Suppressor macrophage (primary cell): ENCODE data around the gene PLGLB1.
"Not testable (repeated sequence)": the region's sequence is repeated elsewhere in the genome, so short reads cannot be mapped to it uniquely, and the experiment has no call there.

Experiments used
- DNase-seq, 4 experiments: peaks; one replicate each; pipeline ENCODE4 v3.0.0-alpha.2; 2020 to 2022
- total RNA-seq, 17 experiments: gene quantifications; one replicate each; lab custom pipeline; 2026; ENCODE audit warnings: mixed read lengths in 6 of 17, inconsistent platforms in 3 of 17; lab: John Stamatoyannopoulos, UW

The PLGLB1 gene
- 0 to 0.33 (median 0.06) reads per million in 17 experiments for total RNA-seq

DNA sequence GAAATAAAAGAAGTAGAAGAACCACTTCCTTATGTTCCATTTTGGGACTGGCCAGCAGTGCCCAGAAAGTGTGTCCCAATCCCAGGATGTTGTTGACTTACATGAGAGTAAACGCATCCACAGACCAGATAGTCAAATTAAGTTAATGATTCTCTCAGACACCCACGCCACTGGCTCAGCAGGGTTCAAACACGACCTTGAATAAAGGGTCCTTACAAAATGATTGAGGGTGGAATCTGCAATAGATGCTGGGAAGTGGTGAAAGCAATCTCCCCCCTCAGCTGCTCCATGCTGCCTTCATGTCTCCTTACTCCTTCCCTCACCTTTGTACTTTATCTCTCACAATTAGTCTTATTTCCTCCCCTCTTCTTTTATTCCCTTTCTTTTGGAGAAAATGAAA, at the start of gene PLGLB1:
PLGLB1 (minus strand) TSS at position 101 of the 400 bp plus-strand sequence; CDS start at position 40, 61 bp downstream.
- not testable (repeated sequence) for DNase-seq

DNA sequence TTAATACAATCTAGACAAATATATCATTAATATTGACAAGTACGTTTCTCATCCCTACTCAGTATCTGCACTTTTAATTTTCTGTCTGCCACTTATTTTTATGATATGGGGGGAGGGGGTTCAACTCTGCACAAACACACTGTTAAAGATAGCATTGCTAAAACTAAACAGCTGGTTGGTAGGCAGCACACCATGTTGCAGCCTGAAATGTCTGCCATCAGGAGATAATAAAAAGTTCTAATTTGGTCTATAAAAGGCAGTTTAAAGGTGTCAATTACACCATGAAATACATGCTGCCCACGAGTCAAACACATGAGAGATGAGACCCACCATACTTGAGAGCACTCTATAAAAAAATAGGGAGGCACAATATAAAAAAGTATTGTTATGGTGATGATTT, 42.7 kb upstream of the PLGLB1 start:
- DNase-seq = not testable (repeated sequence)

GRCh38 chr2:87063431-87063830, 41.8 kb upstream of the PLGLB1 start:
- DNase-seq = peak; percentile 8 to 41 (median 26)

DNA sequence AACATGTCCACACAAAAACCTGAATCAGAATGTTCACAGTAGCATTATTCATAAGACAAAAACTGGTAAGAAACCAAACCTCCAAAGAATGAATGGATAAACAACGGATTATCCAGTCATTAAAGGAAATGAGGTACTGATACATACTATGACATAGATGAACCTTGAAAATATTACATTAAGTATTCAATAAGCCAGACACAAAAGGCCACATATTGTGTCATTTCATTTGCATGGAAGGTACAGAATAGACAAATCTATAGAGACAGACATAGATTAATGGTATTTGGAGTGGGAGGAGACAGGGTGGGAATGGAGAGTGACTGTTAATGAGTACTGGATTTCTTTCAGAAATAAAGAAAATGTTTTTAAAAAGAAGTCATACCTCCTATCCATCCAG, 39.9 kb upstream of the PLGLB1 start:
- not testable (repeated sequence) for DNase-seq

GRCh38 chr2:87057606-87058005, 36.0 kb upstream of the PLGLB1 start:
- DNase-seq = not testable (repeated sequence)

DNA sequence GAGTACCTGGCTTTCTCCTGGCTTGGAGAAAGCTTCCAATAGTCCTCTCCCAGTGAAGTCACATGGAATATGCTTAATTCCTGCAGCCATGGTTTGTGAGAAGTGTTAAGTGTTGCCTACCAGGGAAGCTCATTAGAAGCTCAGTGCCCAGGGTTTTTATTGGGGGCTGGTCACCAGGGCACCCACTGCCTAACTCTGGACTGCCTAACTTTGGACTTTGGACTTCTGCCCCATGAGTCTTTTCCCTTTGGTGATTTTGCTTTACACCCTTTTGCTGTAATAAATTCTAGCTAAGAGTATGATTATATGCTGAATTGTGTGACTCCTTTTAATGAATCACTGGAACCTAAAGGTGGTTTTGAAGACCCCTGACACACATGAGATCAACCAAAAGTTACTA, 35.2 kb upstream of the PLGLB1 start:
- not testable (repeated sequence) for DNase-seq

DNA sequence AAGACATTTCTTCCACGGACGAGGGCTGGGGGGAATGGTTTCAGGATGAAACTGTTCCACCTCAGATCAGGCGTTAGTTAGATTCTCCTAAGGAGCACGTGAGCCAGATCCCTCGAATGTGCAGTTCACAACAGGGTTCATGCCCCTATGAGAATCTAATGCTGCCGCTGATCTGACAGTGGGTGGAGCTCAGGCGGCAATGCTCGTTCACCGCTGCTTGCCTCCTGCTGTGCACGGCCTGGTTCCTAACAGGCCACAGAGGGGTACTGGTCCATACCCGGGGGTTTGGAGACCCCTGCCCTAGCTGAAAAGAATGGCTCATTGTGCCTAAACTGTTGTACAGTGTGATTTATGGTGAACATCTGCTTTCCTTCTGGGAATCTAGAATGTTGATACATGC, 34.8 kb upstream of the PLGLB1 start:
- DNase-seq = not testable (repeated sequence)

- DNase-seq = not testable (repeated sequence)
These were observed 32.7 kb upstream of the PLGLB1 start for GRCh38 chr2:87054375-87054774.

GRCh38 chr2:87041321-87041978, 19.8 kb upstream of the PLGLB1 start:
- DNase-seq = not testable (repeated sequence)

DNA sequence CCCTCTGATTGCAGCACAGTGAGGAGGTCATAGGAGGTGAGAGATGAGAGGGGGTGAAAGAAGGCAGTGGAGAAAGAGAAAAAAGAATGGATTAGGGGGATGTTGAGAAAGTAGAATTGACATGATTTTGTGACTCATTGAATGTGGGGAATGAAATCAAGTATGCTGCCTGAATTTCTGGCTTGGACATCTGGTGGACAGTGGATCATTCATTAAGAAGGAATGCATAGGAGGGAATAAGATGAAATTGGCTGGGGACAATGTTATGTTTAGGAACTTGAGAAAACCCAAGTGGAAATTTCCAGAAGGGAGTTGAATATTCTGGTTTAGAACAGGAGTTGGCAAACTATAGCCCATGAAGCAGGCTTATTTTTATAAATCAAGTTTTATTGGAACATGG, 7.0 kb upstream of the PLGLB1 start:
- not testable (repeated sequence) for DNase-seq

DNA sequence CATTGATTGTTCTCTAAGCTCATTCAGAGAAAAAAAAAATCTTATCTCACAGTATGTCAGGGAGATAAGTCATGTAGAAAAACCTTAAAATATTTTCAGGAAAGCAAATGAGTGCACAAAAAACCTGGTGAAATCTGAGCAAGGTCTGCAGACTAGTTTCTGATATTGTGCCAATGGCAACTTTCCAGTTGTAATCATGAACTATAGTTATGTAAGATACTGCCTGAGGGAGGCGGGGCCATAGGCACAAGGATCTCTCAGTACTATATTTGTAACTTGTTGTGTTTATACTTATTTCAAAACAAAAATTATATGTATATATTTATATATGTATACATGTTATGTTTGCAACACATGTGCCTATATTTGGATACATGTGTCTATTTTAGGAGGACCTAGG, 5.2 kb upstream of the PLGLB1 start:
- not testable (repeated sequence) for DNase-seq

- not testable (repeated sequence) for DNase-seq
These were observed 4.3 kb upstream of the PLGLB1 start for GRCh38 chr2:87025927-87026326.

DNA sequence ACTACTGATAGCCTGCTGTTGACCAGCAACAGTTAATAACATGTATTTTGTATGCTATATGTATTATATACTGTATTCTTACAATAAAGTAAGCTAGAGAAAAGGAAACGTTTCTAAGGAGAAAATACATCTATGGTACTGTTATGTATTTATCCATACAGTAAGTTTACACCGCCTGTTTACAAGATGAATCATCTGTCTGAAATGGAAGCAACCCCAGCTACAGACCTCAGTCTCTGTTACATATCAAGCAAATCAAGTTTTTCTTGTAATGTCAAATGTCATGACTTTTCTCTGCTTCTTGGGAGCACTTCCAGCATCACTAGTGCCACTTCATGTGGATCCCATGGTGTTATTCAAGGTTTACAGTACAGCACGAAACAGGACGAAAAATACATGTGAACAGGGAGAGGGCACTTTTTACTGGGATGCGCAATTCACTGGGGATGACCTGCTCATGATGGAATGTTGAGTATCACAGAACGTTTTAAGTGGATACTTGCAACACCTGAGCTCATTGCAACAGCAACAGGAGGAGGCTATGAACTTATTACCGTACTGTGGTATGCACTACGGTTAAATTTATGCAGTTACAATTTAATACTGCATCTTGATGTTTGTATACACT, 2.5 kb upstream of the PLGLB1 start:
- not testable (repeated sequence) for DNase-seq

DNA sequence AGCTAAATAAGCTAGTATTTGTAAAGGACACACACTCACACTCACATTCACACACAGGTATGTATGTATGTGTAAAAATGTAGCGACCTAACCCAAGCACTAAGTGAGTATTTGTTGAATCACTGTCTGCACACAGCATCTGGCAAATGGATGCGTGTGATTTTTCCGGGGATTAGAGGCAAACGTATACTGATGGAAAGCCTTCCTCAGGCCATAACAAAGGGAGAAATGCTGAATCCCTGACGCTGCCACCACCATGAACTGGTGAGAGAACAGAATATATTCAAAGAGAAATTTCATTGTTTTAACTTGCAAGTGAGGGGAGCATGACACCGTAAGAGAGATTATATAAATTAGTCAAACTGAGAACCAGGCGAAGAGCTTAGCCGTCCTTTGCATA, 601 bp downstream of the PLGLB1 start:
- not testable (repeated sequence) for DNase-seq

- not testable (repeated sequence) for DNase-seq
These were observed 2.6 kb downstream of the PLGLB1 start for GRCh38 chr2:87019053-87019452.

DNA sequence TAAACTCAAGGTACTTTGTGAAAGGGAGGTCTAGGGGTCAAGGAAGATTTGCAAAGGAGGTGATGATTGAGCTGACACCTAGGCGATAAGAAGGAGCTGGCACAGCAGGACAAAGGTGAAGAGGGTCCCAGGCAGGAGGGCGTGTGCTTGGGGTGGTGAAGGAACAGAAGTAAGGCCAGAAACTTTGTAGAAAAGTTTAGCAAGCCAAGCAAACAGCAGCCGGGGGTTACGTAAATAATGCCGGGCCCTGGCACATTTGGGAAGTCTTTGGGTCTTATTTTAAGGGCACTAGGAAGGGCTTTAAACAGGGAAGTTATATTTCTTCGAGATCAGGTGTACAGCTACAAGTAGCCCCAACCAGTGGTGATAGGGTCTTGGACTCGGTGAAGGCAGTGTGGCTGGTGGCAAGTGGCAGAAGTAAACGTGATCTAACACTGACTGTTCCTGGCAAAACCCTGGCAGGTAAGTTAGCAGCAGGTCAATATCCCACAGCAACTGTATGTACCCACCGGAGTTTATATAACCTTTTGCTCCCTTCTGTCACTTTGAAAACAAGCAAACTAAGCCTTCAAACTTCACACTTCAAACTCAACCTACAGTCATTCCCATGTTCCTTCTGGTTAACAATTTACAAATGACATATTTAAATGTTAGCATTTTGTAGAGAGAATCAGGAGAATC, 7.0 kb downstream of the PLGLB1 start:
- DNase-seq = not testable (repeated sequence)

GRCh38 chr2:87004398-87004797, 17.2 kb downstream of the PLGLB1 start:
- DNase-seq = not testable (repeated sequence)
